Activated CD4-positive, alpha-beta T cell treated with anti-CD3 and anti-CD28 coated beads, Interleukin-2, amount 10 ng/mL, durations not matched to agents 24 days and 14 days (primary cell): ENCODE results near the gene NAT8L. TPM values are rescaled to one million over a fixed set of nuclear protein-coding genes. Genes with fewer than 3 reads are reported as not detected.
A peak's percentile ranks its signal among the peaks of the same experiment; 100 is the strongest.
"Not testable (repeated sequence)": the region's sequence is repeated elsewhere in the genome, so short reads cannot be mapped to it uniquely, and the experiment has no call there.

Source experiments
- DNase-seq: peaks from one replicate; pipeline ENCODE4 v3.0.0; 2022
- H3K27ac Mint-ChIP-seq: one replicate; pipeline ENCODE4 v1.8.0; 2022; ENCODE audit warnings: mild to moderate bottlenecking, mixed read lengths
- H3K27me3 Mint-ChIP-seq: one replicate; pipeline ENCODE4 v1.8.0; 2022; ENCODE audit warnings: mixed read lengths
- H3K36me3 Mint-ChIP-seq: one replicate; pipeline ENCODE4 v1.8.0; 2022; ENCODE audit warnings: low read depth, mild to moderate bottlenecking, mixed read lengths
- H3K4me1 Mint-ChIP-seq: one replicate; pipeline ENCODE4 v1.8.0; 2021; ENCODE audit warnings: mixed read lengths
- H3K4me3 Mint-ChIP-seq: one replicate; pipeline ENCODE4 v1.8.0; 2022; ENCODE audit warnings: mild to moderate bottlenecking, moderate library complexity, mixed read lengths
- H3K9me3 Mint-ChIP-seq: one replicate; pipeline ENCODE4 v1.8.0; 2021; ENCODE audit warnings: mixed read lengths
- intact Hi-C: fragments of 100-400 bp; cut with micrococcal nuclease; formaldehyde crosslinking; loops from one replicate; pipeline ENCODE4 v1.15.1; 2023
- total RNA-seq: library from RNA; stranded (reverse); gene quantifications from 2 replicates; pipeline ENCODE4 v1.2.3, GENCODE V29; 2022

Gene NAT8L, protein sequence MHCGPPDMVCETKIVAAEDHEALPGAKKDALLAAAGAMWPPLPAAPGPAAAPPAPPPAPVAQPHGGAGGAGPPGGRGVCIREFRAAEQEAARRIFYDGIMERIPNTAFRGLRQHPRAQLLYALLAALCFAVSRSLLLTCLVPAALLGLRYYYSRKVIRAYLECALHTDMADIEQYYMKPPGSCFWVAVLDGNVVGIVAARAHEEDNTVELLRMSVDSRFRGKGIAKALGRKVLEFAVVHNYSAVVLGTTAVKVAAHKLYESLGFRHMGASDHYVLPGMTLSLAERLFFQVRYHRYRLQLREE
- 7.3 and 7.7 TPM in 2 replicates for total RNA-seq

DNA sequence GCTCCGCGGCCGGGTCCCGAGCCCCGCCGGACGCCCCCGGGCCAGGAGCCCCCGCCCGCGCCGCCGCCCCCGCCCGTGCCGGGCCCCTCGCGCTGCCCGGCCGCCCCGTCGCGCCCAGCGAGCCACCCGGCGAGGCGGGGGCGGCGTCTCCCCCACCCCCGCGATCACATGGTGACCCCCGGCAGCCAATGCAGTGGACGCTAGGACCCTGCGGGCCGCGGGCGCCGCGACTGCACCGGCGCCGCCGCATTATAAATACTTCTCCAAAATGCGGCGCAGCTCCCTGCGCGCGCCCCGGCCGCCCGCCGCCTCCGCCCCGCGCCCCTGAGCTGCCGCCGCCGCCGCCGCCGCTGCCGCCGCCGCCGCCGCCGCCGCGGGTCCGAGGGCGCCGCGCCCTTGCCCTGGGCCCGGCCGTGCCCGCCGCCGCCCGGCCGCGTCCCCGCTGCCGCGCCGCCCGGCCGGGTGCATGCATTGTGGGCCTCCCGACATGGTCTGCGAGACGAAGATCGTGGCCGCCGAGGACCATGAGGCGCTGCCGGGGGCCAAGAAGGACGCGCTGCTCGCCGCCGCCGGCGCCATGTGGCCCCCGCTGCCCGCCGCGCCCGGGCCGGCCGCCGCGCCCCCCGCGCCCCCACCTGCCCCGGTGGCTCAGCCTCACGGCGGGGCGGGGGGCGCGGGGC is at the start of gene NAT8L:
NAT8L (plus strand) TSS at position 282 of the 680 bp plus-strand sequence; CDS start at position 467, 185 bp downstream.
- H3K36me3 Mint-ChIP-seq, result no peaks in the 10 kb centered on the region
- peak; percentile 80 for DNase-seq
- H3K4me1 Mint-ChIP-seq, result no peaks in the 10 kb centered on the region
- intact Hi-C loops, result loop anchor here (2.0 kb wide), 1 partner anchor 16 kb away; no protein-coding TSS in a partner anchor
- no peak within 1 kb of the TSS for H3K27ac Mint-ChIP-seq
- peak within 1 kb of the TSS; percentile 45 for H3K4me3 Mint-ChIP-seq
- H3K27me3 Mint-ChIP-seq, result peaks cover 30% of the 10 kb centered on the region
- no peaks in the 10 kb centered on the region for H3K9me3 Mint-ChIP-seq

DNA sequence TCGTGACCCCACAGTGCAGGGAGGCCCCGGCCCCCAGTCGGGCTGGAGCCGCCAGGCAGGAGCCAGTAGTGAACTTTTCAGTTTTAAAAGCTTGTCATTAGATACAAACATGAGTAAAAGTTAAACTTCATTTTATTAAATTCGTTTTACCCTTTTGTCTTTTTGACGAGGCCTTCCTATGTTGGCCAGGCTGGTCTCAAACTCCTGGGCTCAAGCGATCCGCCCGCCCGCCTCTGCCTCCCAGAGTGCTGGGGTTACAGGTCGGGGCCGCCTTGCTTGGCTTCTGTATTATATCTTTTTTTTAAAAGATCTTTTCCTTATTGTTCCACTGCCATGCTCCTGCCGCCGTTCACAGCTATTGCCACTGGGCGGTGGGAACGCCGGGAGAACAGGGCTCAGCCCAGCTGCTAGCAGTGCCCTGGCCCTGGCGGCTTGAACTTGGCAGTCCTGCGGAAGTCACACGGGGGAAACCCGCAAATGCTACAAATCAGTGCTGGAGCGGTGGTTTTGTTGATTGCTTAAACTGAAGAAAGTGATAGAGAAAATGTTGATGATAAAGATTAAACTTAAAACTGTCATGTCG is 49.4 kb upstream of the NAT8L start:
- H3K27me3 Mint-ChIP-seq, result peaks cover 10% of the 10 kb centered on the region
- H3K27ac Mint-ChIP-seq, result peak overlapping the region; percentile 79
- H3K9me3 Mint-ChIP-seq, result no peaks in the 10 kb centered on the region
- H3K36me3 Mint-ChIP-seq, result peaks cover 22% of the 10 kb centered on the region
- peak; percentile 86 for DNase-seq
- peaks cover 26% of the 10 kb centered on the region for H3K4me1 Mint-ChIP-seq
- intact Hi-C loops, result loop anchor here (1.0 to 10.0 kb wide), 7 partner anchors 32 to 527 kb away; partner anchors contain the start of genes CFAP99, FAM193A, NSD2 and ZFYVE28
- H3K4me3 Mint-ChIP-seq, result peak overlapping the region; percentile 91

GRCh38 chr4:2011583-2011982 is 47.5 kb upstream of the NAT8L start:
- intact Hi-C loops, result no loop called here
- no peak for DNase-seq
- Mint-ChIP-seq H3K36me3 (peaks cover 8% of the 10 kb centered on the region), H3K4me3 (no peak overlapping the region), H3K9me3 (no peaks in the 10 kb centered on the region), H3K27ac (no peak overlapping the region), H3K4me1 (peaks cover 19% of the 10 kb centered on the region), H3K27me3 (peaks cover 14% of the 10 kb centered on the region)

DNA sequence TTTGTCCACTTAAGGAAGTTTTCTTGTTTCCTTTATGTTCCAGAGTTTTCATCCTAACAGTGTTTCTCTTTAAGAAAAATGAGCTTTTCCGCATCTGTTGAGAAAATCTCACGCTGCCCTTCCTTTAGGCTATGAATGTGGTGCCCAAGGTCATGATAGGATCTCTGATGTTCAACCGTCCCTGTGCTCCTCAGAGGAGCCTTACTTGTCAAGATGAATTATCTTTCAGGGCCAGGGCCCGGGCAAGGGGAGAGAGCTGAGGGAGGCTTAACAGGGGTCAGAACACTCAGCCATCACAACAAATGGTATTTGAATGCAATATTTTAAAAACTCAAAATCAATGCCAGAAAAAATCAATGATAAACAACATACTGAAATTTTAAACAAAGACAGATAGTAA is 44.1 kb upstream of the NAT8L start:
- no peak overlapping the region for H3K27ac Mint-ChIP-seq
- H3K4me3 Mint-ChIP-seq, result no peak overlapping the region
- no peak for DNase-seq
- intact Hi-C loops, result no loop called here
- H3K9me3 Mint-ChIP-seq, result no peaks in the 10 kb centered on the region
- H3K36me3 Mint-ChIP-seq, result no peaks in the 10 kb centered on the region
- H3K27me3 Mint-ChIP-seq, result peaks cover 29% of the 10 kb centered on the region
- H3K4me1 Mint-ChIP-seq, result peaks cover 5% of the 10 kb centered on the region

DNA sequence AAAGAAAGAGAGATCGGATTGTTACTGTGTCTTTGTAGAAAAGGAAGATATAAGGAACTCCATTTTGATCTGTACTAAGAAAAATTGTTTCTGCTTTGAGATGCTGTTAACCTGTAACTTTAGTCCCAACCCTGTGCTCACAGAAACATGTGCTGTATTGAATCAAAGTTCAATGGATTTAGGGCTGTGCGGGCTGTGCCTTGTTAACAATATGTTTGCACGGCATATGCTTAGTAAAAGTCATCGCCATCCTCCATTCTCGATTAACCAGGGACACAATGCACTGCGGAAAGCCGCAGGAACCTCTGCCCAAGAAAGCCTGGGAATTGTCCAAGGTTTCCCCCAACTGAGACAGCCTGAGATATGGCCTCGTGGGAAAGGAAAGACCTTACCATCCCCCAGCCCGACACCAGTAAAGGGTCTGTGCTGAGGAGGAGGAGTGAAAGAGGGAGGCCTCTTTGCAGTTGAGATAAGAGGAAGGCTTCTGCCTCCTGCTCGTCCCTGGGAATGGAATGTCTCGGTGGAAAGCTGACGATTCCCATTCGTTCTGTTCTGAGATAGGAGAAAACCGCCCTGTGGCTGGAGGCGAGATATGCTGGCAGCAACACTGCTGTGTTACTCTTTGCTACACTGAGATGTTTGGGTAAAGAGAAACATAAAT is 37.6 kb upstream of the NAT8L start:
- H3K9me3 Mint-ChIP-seq, intact Hi-C loops, H3K4me3 Mint-ChIP-seq, H3K36me3 Mint-ChIP-seq, DNase-seq, H3K4me1 Mint-ChIP-seq, H3K27ac Mint-ChIP-seq: not testable (repeated sequence)
- peaks cover 56% of the 10 kb centered on the region for H3K27me3 Mint-ChIP-seq

DNA sequence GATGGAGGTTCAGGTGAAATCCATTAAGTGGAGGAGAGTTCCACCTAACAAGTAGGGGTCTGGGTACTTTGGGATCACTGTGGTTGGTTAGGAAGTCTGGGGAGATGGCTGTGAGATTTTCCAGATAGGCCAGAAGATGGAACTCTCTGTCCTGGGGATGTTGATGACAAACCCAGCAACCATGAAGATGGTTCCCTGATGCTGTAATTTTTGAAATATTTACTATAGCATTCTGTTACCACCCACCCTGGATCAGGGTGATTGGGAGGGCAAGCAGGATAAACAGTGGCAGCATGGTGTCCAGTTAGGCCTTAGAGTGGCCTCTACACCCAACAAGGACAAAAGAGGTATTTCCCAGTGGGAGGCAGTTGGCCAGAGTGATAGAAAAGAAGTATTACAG is 34.4 kb upstream of the NAT8L start:
- Mint-ChIP-seq H3K36me3 (no peaks in the 10 kb centered on the region), H3K27me3 (peaks cover 64% of the 10 kb centered on the region), H3K9me3 (peaks cover 11% of the 10 kb centered on the region), H3K4me3 (no peak overlapping the region), H3K27ac (no peak overlapping the region), H3K4me1 (no peaks in the 10 kb centered on the region)
- DNase-seq, result no peak
- intact Hi-C loops, result no loop called here

DNA sequence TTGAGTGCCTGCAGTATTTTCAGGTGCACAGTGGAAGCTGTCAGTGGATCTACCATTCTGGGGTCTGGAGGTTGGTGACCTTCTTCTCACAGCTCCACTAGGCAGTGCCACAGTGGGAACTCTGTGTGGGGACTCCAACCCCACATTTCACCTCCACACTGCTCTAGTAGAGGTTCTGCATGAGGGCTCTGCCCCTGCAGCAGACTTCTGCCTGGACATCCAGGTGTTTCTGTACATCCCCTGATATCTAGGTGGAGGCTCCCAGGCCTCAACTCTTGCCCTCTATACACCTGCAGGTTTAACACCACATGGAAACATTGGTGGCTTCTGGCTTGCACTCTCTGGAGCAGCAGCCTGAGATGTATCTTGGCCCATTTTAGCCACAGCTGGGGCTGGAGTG is 33.3 kb upstream of the NAT8L start:
- intact Hi-C loops, result no loop called here
- Mint-ChIP-seq H3K4me1 (no peaks in the 10 kb centered on the region), H3K27ac (no peak overlapping the region), H3K4me3 (no peak overlapping the region), H3K36me3 (no peaks in the 10 kb centered on the region), H3K9me3 (peaks cover 11% of the 10 kb centered on the region), H3K27me3 (peaks cover 62% of the 10 kb centered on the region)
- DNase-seq, result no peak

DNA sequence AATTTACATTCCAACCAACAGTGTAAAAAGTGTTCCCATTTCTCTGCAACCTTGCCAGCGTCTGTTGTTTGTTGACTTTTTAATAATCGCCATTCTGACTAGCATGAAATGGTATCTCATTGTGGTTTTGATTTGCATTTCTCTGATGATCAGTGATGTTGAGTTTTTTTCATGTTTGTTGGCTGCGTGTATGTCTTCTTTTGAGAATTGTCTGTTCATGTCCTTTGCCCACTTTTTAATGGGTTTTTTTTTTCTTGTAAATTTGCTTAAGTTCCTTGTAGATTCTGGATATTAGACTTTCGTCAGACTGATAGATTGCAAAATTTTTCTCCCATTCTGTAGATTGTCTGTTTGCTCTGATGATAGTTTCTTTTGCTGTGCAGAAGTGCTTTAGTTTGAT is 32.0 kb upstream of the NAT8L start:
- peaks cover 56% of the 10 kb centered on the region for H3K27me3 Mint-ChIP-seq
- H3K4me1 Mint-ChIP-seq, result not testable (repeated sequence)

DNA sequence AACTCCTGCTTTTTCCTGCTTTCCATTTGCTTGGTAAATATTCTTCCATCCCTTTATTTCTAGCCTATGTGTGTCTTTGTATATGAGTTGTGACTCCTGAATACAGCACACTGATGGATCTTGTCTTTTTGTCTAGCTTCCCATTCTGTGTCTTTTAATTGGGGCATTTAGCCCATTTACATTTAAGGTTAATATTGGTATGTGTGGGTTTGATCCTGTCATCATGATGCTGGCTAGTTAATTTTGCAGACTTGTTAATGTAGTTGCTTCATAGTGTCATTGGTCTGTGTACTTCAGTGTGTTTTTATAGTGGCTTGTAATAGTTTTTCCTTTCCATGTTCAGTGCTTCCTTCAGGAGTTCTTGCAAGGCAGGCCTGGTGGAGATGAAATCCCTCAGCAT is 28.0 kb upstream of the NAT8L start:
- not testable (repeated sequence) for H3K27ac Mint-ChIP-seq
- peaks cover 57% of the 10 kb centered on the region for H3K27me3 Mint-ChIP-seq

More for the DNA sequence above, 32.0 kb upstream of the NAT8L start:
- intact Hi-C loops, DNase-seq, H3K4me3 Mint-ChIP-seq, H3K27ac Mint-ChIP-seq, H3K36me3 Mint-ChIP-seq: not testable (repeated sequence)
- peaks cover 11% of the 10 kb centered on the region for H3K9me3 Mint-ChIP-seq

GRCh38 chr4:2036327-2036726 is 22.8 kb upstream of the NAT8L start:
- no peak for DNase-seq
- no peak overlapping the region for H3K4me3 Mint-ChIP-seq
- H3K27me3 Mint-ChIP-seq, result peaks cover 50% of the 10 kb centered on the region
- peak overlapping the region; percentile 36 for H3K27ac Mint-ChIP-seq
- H3K36me3 Mint-ChIP-seq, result no peaks in the 10 kb centered on the region
- no peaks in the 10 kb centered on the region for H3K9me3 Mint-ChIP-seq
- H3K4me1 Mint-ChIP-seq, result peaks cover 3% of the 10 kb centered on the region
- intact Hi-C loops, result no loop called here

More for the DNA sequence above, 28.0 kb upstream of the NAT8L start:
- H3K9me3 Mint-ChIP-seq, intact Hi-C loops, DNase-seq, H3K36me3 Mint-ChIP-seq, H3K4me1 Mint-ChIP-seq, H3K4me3 Mint-ChIP-seq: not testable (repeated sequence)

GRCh38 chr4:2036866-2037265 is 22.3 kb upstream of the NAT8L start:
- H3K36me3 Mint-ChIP-seq, result no peaks in the 10 kb centered on the region
- intact Hi-C loops, result no loop called here
- DNase-seq, result no peak
- H3K4me3 Mint-ChIP-seq, result no peak overlapping the region
- peaks cover 5% of the 10 kb centered on the region for H3K4me1 Mint-ChIP-seq
- H3K27ac Mint-ChIP-seq, result no peak overlapping the region
- peaks cover 51% of the 10 kb centered on the region for H3K27me3 Mint-ChIP-seq
- no peaks in the 10 kb centered on the region for H3K9me3 Mint-ChIP-seq

DNA sequence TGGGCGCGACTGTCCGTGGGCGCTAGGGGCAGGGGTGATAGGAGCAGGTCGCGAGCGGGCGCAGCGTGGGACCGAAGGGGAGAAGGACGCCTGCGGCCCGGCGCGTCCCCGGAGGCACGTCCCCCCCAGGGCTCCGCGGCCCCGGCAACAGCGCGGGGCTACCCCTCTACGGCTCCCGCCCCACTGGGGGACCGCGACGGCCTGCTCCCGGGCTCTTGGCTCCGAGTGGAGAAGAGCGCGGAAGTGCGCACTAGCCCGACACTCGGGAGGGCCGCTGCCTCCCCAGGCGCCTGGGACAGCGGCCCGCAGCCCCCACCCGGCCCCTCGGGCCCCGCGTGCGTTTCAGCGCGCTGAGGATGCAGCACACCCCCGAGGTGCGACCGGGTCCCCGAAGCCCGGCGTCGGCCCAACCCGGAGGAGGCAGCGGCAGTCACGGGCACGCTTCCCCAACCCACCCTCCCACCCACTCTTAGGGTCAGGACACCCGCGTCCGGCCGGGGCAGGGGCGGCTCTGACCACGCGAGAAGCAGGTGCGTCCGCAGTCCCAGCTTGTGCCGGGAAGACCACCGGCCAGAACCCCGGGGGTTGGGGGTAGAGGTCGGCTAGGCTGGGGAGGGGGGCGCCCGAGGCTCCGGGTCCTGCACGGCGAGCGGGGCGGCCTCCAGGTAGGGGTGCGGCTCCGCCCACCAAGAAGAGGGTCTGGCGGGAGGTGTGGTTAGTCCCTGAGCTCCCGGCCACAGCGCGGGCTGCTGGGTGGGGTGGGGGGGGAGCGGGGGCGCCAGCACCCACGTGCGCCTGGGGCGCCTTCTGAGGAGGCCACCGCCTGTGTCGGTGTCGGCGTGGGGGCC is 18.5 kb upstream of the NAT8L start:
- Mint-ChIP-seq H3K27me3 (peaks cover 35% of the 10 kb centered on the region), H3K9me3 (no peaks in the 10 kb centered on the region), H3K4me3 (peak overlapping the region; percentile 67), H3K27ac (no peak overlapping the region), H3K4me1 (peaks cover 7% of the 10 kb centered on the region), H3K36me3 (no peaks in the 10 kb centered on the region)
- intact Hi-C loops, result loop anchor here (1.0 to 10.0 kb wide), 2 partner anchors 31 to 134 kb away; no protein-coding TSS in a partner anchor
- DNase-seq, result peak; percentile 62
